HG02678 (cell line): ENCODE data around the gene NEU3.

ENCODE experiments used
- ATAC-seq: cut with Tn5 transposase; IDR thresholded peaks from one replicate; pipeline ENCODE4 v1.9.1; 2021; ENCODE audit warnings: mild to moderate bottlenecking, moderate library complexity; ENCODE audit not compliant: unreplicated experiment

NEU3 gene

DNA sequence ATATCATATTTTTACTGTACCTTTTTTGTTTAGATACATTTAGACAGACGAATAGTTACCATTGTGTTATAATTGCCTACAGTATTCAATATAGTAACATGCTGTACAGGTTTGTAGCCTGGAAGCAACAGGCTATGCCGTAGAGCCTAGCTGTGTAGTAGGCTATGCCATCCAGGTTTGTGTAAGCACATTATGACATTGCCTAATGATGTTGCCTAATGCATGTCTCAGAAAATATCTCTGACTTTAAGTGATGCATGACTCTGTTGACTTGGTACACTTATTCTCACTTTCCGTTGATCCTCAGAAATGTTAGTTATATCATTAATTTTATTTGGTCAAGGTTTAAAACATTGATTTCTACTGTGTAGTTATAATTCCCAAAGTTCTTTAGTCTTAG is 68.1 kb downstream of the NEU3 start:
- ATAC-seq: no peak

DNA sequence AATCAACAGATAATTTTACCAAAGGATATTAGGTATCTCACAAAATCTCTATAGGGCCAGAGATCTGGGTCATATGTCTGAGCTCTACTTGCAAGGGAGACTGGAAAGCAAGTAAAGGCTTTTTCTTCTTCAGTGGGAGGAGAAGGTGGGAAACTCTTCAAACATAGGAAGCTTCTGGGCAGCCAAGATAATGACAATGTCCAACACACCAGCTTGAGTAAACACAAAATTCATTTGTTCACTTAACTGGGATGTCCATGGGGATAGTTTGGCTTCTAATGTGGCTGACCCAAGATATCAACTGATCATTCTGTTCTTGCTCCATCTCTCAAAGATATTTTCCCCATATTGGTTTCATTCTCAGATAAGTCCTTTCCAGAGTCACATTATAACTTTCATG is 70.6 kb downstream of the NEU3 start:
- ATAC-seq: no peak

DNA sequence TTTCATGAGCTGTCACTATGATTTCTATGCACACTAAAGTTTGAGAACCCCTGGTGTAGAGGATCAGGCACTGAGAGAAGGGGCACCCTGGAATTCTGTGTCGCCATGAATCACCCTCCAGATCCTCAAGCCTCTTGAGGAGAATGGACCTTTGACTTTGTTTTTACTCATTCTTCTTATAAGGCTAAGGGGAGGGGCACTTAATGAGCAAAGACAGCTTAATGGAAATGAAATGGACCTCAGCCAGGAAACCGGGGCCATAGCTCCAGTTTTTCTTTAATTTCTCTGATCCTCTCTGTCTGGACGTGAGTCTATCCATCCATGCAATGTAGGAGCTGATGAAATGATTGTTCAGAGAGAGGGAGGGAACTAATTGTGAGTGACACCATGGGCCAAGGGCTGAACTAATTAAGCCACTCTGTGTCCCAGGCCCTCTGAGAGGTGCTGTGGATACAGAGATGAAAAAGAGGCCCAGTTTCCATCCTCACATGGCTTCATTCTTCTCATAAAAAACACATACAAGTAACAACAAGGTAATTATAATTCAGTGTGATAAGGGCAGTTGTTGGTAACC is 75.1 kb downstream of the NEU3 start:
- no peak for ATAC-seq

- ATAC-seq: no peak
Measured at GRCh38 chr11:75066061-75066460, 77.3 kb downstream of the NEU3 start.
